Mesothelial cell of epicardium (in vitro differentiated cells): ENCODE data around the gene ADCY10. TPM values are rescaled to one million over a fixed set of nuclear protein-coding genes. Genes with fewer than 3 reads are reported as not detected.
A peak's percentile ranks its signal among the peaks of the same experiment; 100 is the strongest.

ENCODE experiments used
- DNase-seq, 2 experiments: peaks; one replicate each; pipeline ENCODE4 v3.0.0; 2021; ENCODE audit warnings: low spot score in 2 of 2; ENCODE audit not compliant: unreplicated experiment in 2 of 2
- H3K27ac Mint-ChIP-seq: 2 replicates; pipeline ENCODE4 v1.8.0; 2021; ENCODE audit warnings: mixed read lengths
- H3K27me3 Mint-ChIP-seq: 2 replicates; pipeline ENCODE4 v1.8.0; 2021; ENCODE audit warnings: low read depth, mixed read lengths
- H3K36me3 Mint-ChIP-seq: 2 replicates; pipeline ENCODE4 v1.8.0; 2021; ENCODE audit warnings: mixed read lengths
- H3K4me1 Mint-ChIP-seq: 2 replicates; pipeline ENCODE4 v1.8.0; 2021; ENCODE audit warnings: mixed read lengths
- H3K4me3 Mint-ChIP-seq: 2 replicates; pipeline ENCODE4 v1.8.0; 2021; ENCODE audit warnings: mild to moderate bottlenecking, moderate library complexity, mixed read lengths
- H3K9me3 Mint-ChIP-seq: 2 replicates; pipeline ENCODE4 v1.8.0; 2021; ENCODE audit warnings: mixed read lengths
- CTCF ChIP-seq: fragments of 200-600 bp; sonication (generic); IDR thresholded peaks from one replicate; pipeline ENCODE4 v1.5.0; 2021; ENCODE audit warnings: antibody characterized with exemption; ENCODE audit not compliant: unreplicated experiment
- total RNA-seq: library from RNA; stranded (reverse); gene quantifications from 3 replicates; pipeline ENCODE4 v1.2.1, GENCODE V29; 2021

Gene ADCY10
- total RNA-seq, 1 donor from 2014 or later, result 0.04 TPM

GRCh38 chr1:167924543-167925231, 10.8 kb upstream of the ADCY10 start:
- no peak for TF ChIP-seq CTCF
- no peaks in the 10 kb centered on the region for H3K36me3 Mint-ChIP-seq
- no peak overlapping the region for H3K27ac Mint-ChIP-seq

GRCh38 chr1:167924102-167924501, 10.2 kb upstream of the ADCY10 start:
- no peaks in the 10 kb centered on the region for H3K27me3 Mint-ChIP-seq
- DNase-seq, result no peak
- no peak for TF ChIP-seq CTCF
- H3K4me3 Mint-ChIP-seq, result no peak overlapping the region
- no peaks in the 10 kb centered on the region for H3K9me3 Mint-ChIP-seq
- H3K4me1 Mint-ChIP-seq, result peaks cover 8% of the 10 kb centered on the region
- no peak overlapping the region for H3K27ac Mint-ChIP-seq
- no peaks in the 10 kb centered on the region for H3K36me3 Mint-ChIP-seq

More at GRCh38 chr1:167924543-167925231, 10.8 kb upstream of the ADCY10 start:
- DNase-seq, result no peak
- H3K4me3 Mint-ChIP-seq, result no peak overlapping the region
- peaks cover 8% of the 10 kb centered on the region for H3K4me1 Mint-ChIP-seq
- H3K27me3 Mint-ChIP-seq, result no peaks in the 10 kb centered on the region
- no peaks in the 10 kb centered on the region for H3K9me3 Mint-ChIP-seq

- H3K27ac Mint-ChIP-seq, result no peak overlapping the region
- no peak overlapping the region for H3K4me3 Mint-ChIP-seq
- peaks cover 8% of the 10 kb centered on the region for H3K4me1 Mint-ChIP-seq
- no peak for DNase-seq
- no peaks in the 10 kb centered on the region for H3K27me3 Mint-ChIP-seq
- no peaks in the 10 kb centered on the region for H3K9me3 Mint-ChIP-seq
- no peak for TF ChIP-seq CTCF
- no peaks in the 10 kb centered on the region for H3K36me3 Mint-ChIP-seq
Observed at GRCh38 chr1:167923324-167924056, 9.6 kb upstream of the ADCY10 start.

- H3K27ac Mint-ChIP-seq, result peak overlapping the region; percentile 17
- peaks cover 8% of the 10 kb centered on the region for H3K4me1 Mint-ChIP-seq
- no peaks in the 10 kb centered on the region for H3K27me3 Mint-ChIP-seq
- no peak for TF ChIP-seq CTCF
- no peaks in the 10 kb centered on the region for H3K9me3 Mint-ChIP-seq
- H3K36me3 Mint-ChIP-seq, result peaks cover 7% of the 10 kb centered on the region
- no peak overlapping the region for H3K4me3 Mint-ChIP-seq
- DNase-seq, result no peak
Observed at GRCh38 chr1:167922611-167923074, 8.7 kb upstream of the ADCY10 start.

GRCh38 chr1:167922023-167922422, 8.1 kb upstream of the ADCY10 start:
- H3K27me3 Mint-ChIP-seq, result no peaks in the 10 kb centered on the region
- H3K4me3 Mint-ChIP-seq, result no peak overlapping the region
- H3K9me3 Mint-ChIP-seq, result no peaks in the 10 kb centered on the region
- peaks cover 9% of the 10 kb centered on the region for H3K36me3 Mint-ChIP-seq
- peaks cover 5% of the 10 kb centered on the region for H3K4me1 Mint-ChIP-seq
- TF ChIP-seq CTCF, result no peak
- no peak for DNase-seq
- H3K27ac Mint-ChIP-seq, result no peak overlapping the region
